HepG2 (cell line): ENCODE measurements around the gene BANP. TPM values are rescaled to one million over a fixed set of nuclear protein-coding genes. Genes with fewer than 3 reads are reported as not detected.

Source experiments
- CHD4 ChIP-seq: fragments of 200-600 bp; sonication (generic); IDR thresholded peaks from 2 replicates; pipeline ENCODE4 v1.7.0; 2017; ENCODE audit warnings: mild to moderate bottlenecking, low read length, borderline replicate concordance
- ELF3 ChIP-seq: IDR thresholded peaks from 2 replicates; pipeline ENCODE4 v1.6.1; 2016; ENCODE audit warnings: missing genetic modification reagents, missing compliant biosample characterization
- EP300 ChIP-seq, 3 experiments: sonication (generic) in 1 of 3; formaldehyde crosslinking in 1 of 3; IDR thresholded peaks; 2 replicates each; pipeline versions ENCODE4 v1.5.1 to v1.6.1; 2011 to 2020; ENCODE audit warnings: low read depth in 2 of 3, low read length in 2 of 3, borderline replicate concordance in 1 of 3, improper control_type of control experiment in 1 of 3, mild to moderate bottlenecking in 1 of 3, missing genetic modification reagents in 1 of 3, moderate library complexity in 1 of 3
- FLYWCH1 ChIP-seq: sonication (generic); formaldehyde crosslinking; IDR thresholded peaks from 2 replicates; pipeline ENCODE4 v1.8.1; 2023; ENCODE audit warnings: mild to moderate bottlenecking, missing genetic modification reagents
- FOXK1 ChIP-seq: sonication (generic); formaldehyde crosslinking; IDR thresholded peaks from 2 replicates; pipeline ENCODE4 v1.4.0; 2020; ENCODE audit warnings: low read depth, missing genetic modification reagents, borderline replicate concordance
- HNF4G ChIP-seq, 2 experiments: sonication (generic) in 1 of 2; formaldehyde crosslinking in 1 of 2; IDR thresholded peaks; 2 replicates each; pipeline versions ENCODE4 v1.4.0 to v1.6.1; 2011 to 2020; ENCODE audit warnings: borderline replicate concordance in 2 of 2, low read depth in 2 of 2, mild to moderate bottlenecking in 2 of 2, low read length in 1 of 2, missing genetic modification reagents in 1 of 2, moderate library complexity in 1 of 2
- KAT7 ChIP-seq: IDR thresholded peaks from 2 replicates; pipeline ENCODE4 v1.6.1; 2018; ENCODE audit warnings: borderline replicate concordance, missing compliant biosample characterization
- KLF12 ChIP-seq: sonication (generic); formaldehyde crosslinking; IDR thresholded peaks from 2 replicates; pipeline ENCODE4 v1.4.0; 2020; ENCODE audit warnings: missing genetic modification reagents, borderline replicate concordance
- MTA1 ChIP-seq: sonication (generic); formaldehyde crosslinking; IDR thresholded peaks from 2 replicates; pipeline ENCODE4 v1.4.0; 2020; ENCODE audit warnings: missing genetic modification reagents, mild to moderate bottlenecking, borderline replicate concordance
- POGZ ChIP-seq: sonication (generic); formaldehyde crosslinking; IDR thresholded peaks from 2 replicates; pipeline ENCODE4 v1.4.0; 2020; ENCODE audit warnings: mild to moderate bottlenecking, missing genetic modification reagents
- RARA ChIP-seq: IDR thresholded peaks from 2 replicates; pipeline ENCODE4 v1.6.1; 2016; ENCODE audit warnings: missing genetic modification reagents, missing compliant biosample characterization
- RFXAP ChIP-seq: sonication (generic); formaldehyde crosslinking; IDR thresholded peaks from 2 replicates; pipeline ENCODE4 v1.4.0; 2020; ENCODE audit warnings: missing genetic modification reagents, borderline replicate concordance
- SALL1 ChIP-seq: sonication (generic); formaldehyde crosslinking; IDR thresholded peaks from 2 replicates; pipeline ENCODE4 v1.8.0; 2022; ENCODE audit warnings: mild to moderate bottlenecking, missing genetic modification reagents
- WIZ ChIP-seq: sonication (generic); formaldehyde crosslinking; IDR thresholded peaks from 2 replicates; pipeline ENCODE4 v1.5.1; 2020; ENCODE audit warnings: mild to moderate bottlenecking, missing genetic modification reagents
- YY1 ChIP-seq: IDR thresholded peaks from 2 replicates; pipeline ENCODE4 v1.6.1; 2011; ENCODE audit warnings: low read length, low read depth, moderate library complexity, mild to moderate bottlenecking; ENCODE audit not compliant: insufficient read depth, insufficient replicate concordance
- ZBTB7B ChIP-seq: sonication (generic); formaldehyde crosslinking; IDR thresholded peaks from 2 replicates; pipeline ENCODE4 v1.4.0; 2020; ENCODE audit warnings: missing genetic modification reagents
- ZNF124 ChIP-seq: sonication (generic); formaldehyde crosslinking; IDR thresholded peaks from 2 replicates; pipeline ENCODE4 v1.4.0; 2020; ENCODE audit warnings: missing genetic modification reagents
- ZNF644 ChIP-seq: IDR thresholded peaks from 2 replicates; pipeline ENCODE4 v1.6.1; 2016; ENCODE audit warnings: low read depth
- ZNF660 ChIP-seq: sonication (generic); formaldehyde crosslinking; IDR thresholded peaks from 2 replicates; pipeline ENCODE4 v1.5.1; 2020; ENCODE audit warnings: mild to moderate bottlenecking, low read depth, missing genetic modification reagents, borderline replicate concordance
- ZSCAN9 ChIP-seq: IDR thresholded peaks from 2 replicates; pipeline ENCODE4 v1.6.1; 2016; ENCODE audit warnings: borderline replicate concordance
- polyA plus RNA-seq, 8 experiments: library from polyadenylated mRNA; depleted of rRNA in 3 of 8; stranded (reverse) in 7 of 8; unstranded in 1 of 8; fragments of >200 nt; fragmentation: Illumina TruSeq in 4 of 8; extraction: Trizol in 4 of 8; gene quantifications; 2 replicates each; pipeline versions ENCODE4 v1.2.1 to v1.2.3, GENCODE V29; 2011 to 2016; ENCODE audit warnings: low read depth in 4 of 8, missing spikeins in 1 of 8, mixed read lengths in 1 of 8; ENCODE audit not compliant: insufficient read depth in 1 of 8
- total RNA-seq, 5 experiments: library from RNA; depleted of rRNA; stranded (reverse); fragments of >200 nt; fragmentation: Illumina TruSeq; extraction: Trizol; gene quantifications; 2 replicates each; pipeline ENCODE4 v1.2.3, GENCODE V29; 2016; ENCODE audit warnings: low read depth in 1 of 5

Gene BANP
- total and polyA plus RNA-seq, 2 of the 13 experiments (the other 11 are each of a cell fraction or from before 2014, with no cell fraction given), result 20.2 to 23.8 TPM

- TF ChIP-seq HNF4G (IDR thresholded peaks at IDR 0.05; ENCODE audit: borderline replicate concordance, low read depth, low read length) (peak; percentile 51), HNF4G (CRISPR knock-in tag; IDR thresholded peaks at IDR 0.05; ENCODE audit: borderline replicate concordance, low read depth) (no peak), CHD4 (no peak), WIZ (CRISPR knock-in tag) (no peak), MTA1 (CRISPR knock-in tag) (peak; percentile 64; the same call in 1 of the 2 replicates), SALL1 (CRISPR knock-in tag) (peak; percentile 68), POGZ (CRISPR knock-in tag) (0 out of 2 replicates have a peak, but pooled peaks have one; percentile 29), RARA (CRISPR knock-in tag) (peak; percentile 39; the same call in 1 of the 2 replicates), KAT7 (CRISPR knock-in tag) (no peak), ZNF124 (CRISPR knock-in tag) (0 out of 2 replicates have a peak, but pooled peaks have one; percentile 23), ELF3 (peak; percentile 56; the same call in 1 of the 2 replicates), YY1 (no peak), RFXAP (CRISPR knock-in tag) (no peak), FLYWCH1 (CRISPR knock-in tag) (no peak), ZNF660 (no peak), EP300 (IDR thresholded peaks at IDR 0.05; ENCODE audit: low read depth in 2 of 2, low read length in 2 of 2) (peak in 1 of 2 experiments; percentile 49; a peak in 1 of 4 replicates), EP300 (CRISPR knock-in tag; IDR thresholded peaks at IDR 0.05; ENCODE audit: borderline replicate concordance) (no peak), ZNF644 (CRISPR knock-in tag) (no peak; the same call in 1 of the 2 replicates), ZSCAN9 (CRISPR knock-in tag) (0 out of 2 replicates have a peak, but pooled peaks have one; percentile 52), KLF12 (CRISPR knock-in tag) (no peak), FOXK1 (peak; percentile 60; the same call in 1 of the 2 replicates), ZBTB7B (CRISPR knock-in tag) (peak; percentile 50; the same call in 1 of the 2 replicates)
Measured at GRCh38 chr16:87966685-87967185, 15.5 kb downstream of the BANP start (continued).
